HG03196 (cell line): ENCODE results near the gene MAVS.
"Not testable (repeated sequence)": the region's sequence is repeated elsewhere in the genome, so short reads cannot be mapped to it uniquely, and the experiment has no call there.

ENCODE experiments used
- ATAC-seq: cut with Tn5 transposase; IDR thresholded peaks from one replicate; pipeline ENCODE4 v1.9.1; 2021; ENCODE audit not compliant: unreplicated experiment

MAVS gene

DNA sequence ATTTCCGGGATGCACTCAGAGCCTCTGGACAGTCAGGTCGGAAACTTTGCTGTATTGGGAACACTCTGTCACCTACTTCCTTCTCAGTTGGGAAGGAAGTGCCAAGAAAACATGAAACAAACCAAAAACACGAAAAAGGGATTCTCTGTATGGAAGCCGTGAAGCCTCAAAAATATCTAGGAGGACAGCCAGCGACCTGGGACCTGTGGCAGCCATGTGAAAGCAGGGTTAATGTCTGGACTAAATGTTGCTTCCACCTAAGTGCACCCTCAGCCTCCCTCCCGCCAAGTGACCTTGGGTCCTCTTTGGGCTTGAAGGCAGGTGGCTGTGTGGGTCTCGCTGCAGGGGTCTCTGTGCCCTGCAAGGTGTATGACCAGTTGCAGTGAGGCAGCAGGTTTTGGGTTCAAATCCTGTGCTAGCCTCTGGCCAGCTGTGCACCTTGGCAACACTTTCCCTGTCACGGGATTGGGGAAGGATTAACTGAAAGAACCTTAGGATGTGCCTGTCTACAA is 851 bp downstream of the MAVS start:
- ATAC-seq, result no peak

DNA sequence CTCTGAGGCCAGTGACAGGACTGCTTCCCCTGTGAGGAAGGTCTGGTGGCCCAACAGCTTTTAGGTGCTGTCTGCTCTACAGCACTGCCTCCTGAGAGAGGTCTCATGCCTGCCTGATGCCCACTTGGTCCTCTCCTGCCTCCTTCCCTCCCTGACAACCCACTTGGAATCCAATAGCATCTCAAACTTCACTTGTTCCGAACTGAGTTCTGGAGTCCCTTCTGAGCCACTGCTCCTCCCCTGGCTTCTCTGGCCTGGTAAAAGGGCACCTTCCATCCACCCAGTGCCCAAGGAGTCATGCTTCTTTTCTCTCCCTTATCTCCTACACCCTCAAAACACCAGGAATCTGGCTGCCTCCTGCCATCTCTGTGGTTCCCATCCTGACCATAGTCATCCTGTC is 1.9 kb downstream of the MAVS start:
- ATAC-seq, result no peak

DNA sequence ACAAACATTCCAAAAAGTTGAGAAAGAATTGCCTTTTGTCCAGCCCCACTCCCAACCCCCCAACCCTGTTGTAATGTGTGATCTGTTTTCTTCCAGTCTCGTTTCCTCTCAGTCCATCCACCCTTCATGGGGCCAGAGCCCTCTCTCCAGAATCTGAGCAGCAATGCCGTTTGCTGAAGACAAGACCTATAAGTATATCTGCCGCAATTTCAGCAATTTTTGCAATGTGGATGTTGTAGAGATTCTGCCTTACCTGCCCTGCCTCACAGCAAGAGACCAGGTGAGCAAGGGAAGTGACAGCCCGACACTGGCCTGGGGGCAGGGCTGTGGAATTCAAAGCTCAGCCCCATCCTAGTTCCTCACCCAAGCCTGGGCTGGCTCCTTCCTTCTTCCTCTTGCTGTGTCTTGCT is 7.8 kb downstream of the MAVS start:
- no peak for ATAC-seq

DNA sequence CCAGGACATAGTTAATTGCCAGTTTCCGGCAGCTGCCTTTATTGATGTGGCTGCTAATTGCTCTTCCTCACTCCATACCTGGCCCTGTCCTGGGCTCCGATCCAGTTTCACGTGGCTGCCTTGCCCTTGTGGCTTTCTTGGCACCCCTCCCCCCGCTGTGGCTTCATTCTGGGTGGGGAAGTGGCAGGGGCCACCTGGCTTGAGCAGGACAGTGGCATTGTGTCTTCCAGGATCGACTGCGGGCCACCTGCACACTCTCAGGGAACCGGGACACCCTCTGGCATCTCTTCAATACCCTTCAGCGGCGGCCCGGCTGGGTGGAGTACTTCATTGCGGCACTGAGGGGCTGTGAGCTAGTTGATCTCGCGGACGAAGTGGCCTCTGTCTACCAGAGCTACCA is 10.8 kb downstream of the MAVS start:
- ATAC-seq, result no peak

DNA sequence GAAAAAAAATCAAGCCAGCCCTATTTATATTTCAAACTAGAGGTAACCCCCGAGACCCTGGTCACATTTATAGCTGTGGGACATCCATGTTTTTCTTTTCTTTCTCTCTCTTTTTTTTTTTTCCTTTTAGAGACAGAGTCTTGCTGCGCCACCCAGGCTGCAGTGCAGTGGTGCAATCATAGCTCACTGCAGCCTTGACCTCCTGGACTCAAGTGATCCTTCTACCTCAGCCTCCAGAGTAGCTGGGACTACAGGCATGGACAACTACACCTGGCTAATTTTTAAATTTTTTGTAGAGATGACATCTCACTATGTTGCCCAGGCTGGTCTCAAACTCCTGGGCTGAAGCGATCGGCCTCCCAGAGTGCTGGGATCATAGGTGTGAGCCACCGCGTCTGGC is 12.1 kb downstream of the MAVS start:
- ATAC-seq, result no peak

DNA sequence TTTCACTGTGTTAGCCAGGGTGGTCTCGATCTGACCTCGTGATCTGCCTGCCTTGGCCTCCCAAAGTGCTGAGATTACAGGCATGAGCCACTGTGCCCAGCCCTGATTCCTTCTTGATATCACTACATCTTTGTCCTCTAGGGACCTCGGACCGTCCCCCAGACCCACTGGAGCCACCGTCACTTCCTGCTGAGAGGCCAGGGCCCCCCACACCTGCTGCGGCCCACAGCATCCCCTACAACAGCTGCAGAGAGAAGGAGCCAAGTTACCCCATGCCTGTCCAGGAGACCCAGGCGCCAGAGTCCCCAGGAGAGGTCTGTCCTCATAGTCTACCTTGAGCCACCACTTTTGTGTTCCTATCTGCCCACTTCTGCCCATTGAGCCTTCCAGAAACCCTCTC is 14.6 kb downstream of the MAVS start:
- no peak for ATAC-seq

DNA sequence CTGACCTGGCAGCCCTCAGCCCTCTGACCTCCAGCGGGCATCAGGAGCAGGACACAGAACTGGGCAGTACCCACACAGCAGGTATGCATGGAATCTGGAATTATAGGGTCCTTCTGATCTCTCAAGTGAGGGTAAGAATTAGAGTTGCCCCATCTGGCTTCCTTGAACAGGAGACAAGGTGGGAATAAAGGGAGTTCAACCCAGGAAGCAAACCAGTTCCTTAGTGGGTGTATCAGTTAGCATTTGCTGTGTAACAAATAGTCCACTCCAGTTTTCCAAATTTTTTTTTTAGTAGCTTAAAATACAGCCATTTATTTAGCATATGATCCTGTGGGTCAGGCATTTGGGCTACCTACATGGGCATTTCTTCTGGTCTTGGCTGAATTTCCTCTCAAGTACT is 15.7 kb downstream of the MAVS start:
- no peak for ATAC-seq

DNA sequence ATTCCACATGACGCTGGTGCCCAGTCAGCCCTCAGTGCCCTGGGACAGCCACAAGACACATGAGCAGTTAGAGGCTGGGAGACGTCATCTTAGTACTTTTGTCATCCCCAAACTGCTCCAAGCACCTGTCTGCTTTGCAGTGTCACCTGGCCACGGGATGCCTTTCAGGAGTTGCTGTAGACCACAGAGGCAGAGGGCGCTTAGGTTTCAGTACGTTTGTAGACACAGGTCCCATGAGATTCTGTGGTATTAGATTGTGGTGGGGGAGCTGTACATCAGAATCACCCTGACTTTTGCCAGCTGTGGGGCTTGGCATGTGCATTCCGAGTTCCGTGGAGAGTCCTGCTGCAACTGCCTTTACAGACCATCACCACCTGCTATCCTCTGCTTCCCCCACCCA is 16.7 kb downstream of the MAVS start:
- no peak for ATAC-seq

DNA sequence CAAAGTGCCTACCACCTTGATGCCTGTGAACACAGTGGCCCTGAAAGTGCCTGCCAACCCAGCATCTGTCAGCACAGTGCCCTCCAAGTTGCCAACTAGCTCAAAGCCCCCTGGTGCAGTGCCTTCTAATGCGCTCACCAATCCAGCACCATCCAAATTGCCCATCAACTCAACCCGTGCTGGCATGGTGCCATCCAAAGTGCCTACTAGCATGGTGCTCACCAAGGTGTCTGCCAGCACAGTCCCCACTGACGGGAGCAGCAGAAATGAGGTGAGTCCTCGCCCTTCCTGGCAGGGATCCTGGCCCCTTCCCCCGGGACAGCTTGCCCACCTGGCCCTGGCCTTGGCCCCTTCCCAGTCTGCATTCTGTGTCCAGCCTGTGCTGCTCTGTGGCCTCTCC is 17.9 kb downstream of the MAVS start:
- ATAC-seq, result no peak

DNA sequence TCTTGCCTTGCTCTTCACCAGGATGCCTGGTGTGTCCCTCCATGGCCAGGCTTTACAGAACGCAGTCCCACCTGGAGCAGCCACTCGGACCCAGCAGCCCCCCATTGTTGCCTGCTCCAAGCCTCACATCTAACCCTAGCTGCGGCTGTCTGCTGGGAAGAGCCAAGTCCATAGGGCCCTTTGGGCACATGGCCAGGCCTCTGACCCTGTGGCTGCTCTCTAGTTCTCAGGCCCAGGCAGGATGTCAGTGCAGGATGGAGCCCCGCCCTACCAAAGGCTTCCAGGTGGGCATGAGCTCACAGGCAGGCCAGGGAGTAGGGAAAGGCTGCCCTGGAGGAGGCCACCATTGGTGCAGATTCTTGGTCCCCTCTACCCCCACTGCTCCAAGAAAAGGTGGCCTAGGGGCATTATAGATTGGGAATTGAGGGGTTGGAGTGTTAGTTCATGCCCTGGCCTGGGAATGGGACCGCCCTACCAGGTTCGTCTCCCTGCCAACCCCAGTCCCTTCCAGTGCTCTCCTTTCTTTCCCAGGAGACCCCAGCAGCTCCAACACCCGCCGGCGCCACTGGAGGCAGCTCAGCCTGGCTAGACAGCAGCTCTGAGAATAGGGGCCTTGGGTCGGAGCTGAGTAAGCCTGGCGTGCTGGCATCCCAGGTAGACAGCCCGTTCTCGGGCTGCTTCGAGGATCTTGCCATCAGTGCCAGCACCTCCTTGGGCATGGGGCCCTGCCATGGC is 18.7 kb downstream of the MAVS start:
- ATAC-seq, result no peak

DNA sequence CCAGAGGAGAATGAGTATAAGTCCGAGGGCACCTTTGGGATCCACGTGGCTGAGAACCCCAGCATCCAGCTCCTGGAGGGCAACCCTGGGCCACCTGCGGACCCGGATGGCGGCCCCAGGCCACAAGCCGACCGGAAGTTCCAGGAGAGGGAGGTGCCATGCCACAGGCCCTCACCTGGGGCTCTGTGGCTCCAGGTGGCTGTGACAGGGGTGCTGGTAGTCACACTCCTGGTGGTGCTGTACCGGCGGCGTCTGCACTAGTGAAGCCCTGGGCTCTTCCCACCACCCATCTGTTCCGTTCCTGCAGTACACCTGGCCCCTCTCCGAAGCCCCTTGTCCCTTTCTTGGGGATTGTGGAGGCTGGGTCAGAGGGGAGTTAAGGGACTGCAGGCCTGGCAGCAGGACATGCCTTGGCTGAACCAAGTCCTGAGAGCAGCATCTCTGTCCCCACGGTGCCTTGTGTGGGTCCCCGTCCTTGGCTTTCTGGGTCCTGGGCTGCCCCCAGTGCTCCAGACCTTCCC is 19.3 kb downstream of the MAVS start:
- ATAC-seq, result no peak

DNA sequence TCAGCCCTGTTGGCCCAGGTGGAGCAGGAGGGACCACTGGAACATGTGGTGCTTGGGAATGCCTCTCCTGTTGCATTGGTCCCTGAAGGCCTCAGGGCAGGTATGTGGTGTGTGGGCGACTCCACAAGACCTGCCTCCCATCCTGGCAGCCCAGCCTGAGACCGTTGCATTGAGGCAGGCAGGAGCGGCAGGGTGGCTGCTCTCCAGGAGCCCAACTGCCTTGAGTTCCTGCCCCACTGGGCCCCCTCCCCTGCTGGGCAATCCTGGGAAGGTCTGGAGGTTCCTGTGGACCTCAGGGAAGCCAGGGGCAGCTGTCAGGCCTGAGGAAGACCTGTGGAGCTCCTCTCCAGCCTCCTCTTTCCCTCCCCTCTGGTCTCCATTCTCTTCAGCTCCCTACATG is 19.8 kb downstream of the MAVS start:
- ATAC-seq, result no peak

DNA sequence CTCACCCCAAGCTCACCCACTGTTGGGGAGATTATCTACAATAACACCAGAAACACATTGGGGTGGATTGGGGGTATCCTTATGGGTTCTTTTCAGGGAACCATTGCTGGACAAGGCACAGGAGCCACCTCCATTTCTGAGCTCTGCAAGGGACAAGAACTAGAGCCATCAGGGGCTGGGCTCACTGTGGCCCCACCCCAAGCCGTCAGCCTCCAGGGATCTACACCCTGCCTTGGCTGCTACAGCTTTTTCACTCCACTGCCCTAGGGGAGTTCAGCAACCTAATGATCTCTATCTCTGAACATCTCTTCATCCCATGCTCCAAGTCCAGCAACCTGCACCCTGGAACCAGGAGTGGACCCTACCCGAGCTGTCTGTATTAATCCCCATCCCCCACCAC is 21.2 kb downstream of the MAVS start:
- no peak for ATAC-seq

DNA sequence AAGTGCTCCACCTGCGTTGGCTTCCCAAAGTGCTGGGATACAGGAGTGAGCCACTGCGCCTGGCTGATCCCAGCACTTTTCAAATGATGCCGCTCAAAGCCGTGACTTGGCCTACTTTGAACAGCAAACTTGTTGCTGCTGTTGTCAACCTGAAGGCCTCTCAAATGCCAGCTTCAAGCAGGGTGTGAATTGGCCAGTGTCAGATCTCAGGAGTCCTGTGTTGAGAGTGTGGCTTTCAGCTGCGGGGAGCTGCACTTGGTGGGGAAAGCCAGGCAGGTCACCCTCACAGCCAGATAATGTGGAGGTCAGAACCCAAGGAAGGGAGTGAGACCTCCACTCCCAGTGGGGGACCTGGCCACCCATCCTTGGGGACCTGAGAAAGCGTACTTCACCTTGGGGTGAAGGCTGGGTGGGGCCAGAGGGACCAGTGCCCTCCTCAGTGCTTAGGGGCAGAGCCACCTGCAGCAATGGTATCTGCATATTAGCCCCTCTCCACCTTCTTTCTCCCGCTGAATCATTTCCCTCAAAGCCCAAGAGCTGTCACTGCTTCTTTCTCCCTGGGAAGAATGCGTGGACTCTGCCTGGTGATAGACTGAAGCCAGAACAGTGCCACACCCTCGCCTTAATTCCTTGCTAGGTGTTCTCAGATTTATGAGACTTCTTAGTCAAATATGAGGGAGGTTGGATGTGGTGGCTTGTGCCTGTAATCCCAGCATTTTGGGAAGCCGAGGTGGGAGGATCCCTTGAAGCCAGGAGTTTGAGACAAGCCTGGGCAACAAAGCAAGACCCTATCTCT is 23.4 kb downstream of the MAVS start:
- ATAC-seq, result no peak

DNA sequence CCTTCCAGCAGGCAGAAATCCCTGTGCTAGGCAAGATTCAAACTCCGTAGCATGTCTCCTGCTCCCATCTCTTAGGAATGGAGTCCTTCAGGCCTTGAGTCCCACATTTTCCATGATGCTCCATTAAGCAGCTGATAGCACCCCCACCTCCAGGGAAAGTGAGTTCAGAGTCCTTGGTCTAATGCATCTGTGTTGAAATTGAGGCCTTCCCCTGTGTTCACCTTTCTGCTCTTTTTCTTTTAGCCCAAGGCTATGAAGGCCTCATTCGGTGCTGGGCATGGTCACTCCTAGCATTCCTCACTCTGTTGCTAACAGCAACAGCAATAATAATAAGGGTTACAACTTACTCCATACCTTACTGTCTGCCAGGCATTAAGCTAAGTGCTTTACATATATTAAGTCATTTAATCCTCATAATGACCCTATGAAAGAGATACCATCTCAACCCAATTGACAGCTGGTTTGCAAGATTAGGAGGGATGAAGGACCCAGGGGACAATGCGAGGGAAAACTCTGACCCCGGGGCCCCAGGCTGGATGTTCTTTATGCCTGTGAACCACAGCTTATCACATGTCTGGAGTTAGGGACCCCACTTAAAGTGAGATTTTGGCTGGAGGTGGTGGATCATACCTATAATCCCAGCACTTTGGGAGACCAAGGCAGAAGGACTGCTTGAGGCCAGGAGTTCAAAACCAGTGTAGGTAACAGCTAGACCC is 25.1 kb downstream of the MAVS start:
- no peak for ATAC-seq

DNA sequence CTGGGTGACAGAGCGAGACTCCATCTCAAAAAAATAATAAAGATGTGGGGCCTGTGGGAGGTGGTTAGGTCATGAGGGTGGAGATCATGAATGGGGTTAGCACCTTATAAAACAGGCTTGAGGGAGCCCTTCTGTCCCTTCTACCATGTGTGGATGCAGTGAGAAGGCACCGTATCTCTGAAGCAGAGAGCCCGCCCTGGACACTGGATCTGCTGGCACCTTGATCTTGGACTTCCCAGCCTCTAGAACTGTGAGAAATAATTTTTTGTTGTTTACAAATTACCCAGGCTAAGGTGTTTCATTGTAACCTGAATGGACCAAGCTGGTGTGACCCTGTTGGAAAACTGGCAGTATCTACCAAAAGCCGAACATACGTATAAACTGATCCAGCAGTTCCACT is 26.9 kb downstream of the MAVS start:
- ATAC-seq, result no peak

DNA sequence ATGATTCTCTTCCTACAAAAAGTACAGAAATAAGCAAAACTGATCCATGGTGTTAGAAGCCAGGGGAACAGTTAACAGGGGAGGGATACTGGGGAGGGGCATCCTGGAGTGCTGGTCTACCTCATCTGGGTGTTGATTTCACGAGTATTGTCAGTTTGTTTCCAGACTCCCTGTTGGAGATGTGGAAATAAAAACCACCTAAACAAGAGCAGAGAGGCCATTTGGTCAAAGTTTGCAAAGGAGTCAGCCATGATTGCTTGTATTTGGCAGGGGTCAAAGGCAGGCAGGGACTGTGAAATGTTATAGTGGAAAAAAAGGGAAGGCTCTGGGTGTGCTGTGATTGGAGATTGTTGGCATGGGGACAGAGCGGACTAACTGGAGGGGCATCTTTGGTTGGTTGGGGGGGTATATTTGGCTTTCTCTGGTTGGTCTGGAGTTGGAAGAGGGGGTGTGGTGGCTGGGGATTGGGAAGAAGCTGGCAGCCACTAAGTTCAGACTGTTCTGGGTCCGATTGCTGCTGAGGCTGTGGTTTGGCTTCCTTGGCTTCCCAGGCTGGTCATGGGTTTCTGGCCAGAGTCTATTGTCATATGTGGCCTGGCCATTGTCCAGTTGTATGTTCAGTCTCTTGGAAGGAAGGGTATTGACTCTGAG is 27.7 kb downstream of the MAVS start:
- ATAC-seq, result no peak

DNA sequence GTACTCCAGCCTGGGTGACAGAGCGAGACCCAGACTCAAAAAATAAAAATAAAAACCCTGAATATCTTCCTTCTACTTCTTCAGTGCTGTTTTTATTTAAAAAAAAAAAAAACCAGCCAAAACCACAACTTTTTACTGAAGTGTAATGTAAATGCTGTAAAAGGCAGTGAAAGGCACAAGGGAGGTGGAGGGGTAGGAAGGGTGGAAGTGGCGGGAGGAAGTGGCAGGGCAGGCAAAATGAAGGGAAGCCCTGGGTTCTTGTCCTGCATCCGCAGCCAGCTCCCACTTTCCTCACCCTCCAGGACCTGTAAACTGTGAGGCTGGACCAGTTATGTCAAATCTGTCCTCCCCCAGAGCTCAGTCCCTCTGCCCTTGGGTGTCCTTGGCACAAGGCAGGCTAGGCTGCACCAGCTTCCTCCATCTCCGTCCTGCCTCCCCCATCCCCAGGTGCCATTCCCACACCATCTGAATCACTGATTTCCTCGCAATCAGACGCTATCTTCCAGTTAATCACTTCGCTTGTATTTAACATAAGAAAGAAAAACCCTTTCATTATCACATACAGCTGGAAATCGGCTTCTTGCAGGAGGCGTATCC is 28.8 kb downstream of the MAVS start:
- no peak for ATAC-seq

DNA sequence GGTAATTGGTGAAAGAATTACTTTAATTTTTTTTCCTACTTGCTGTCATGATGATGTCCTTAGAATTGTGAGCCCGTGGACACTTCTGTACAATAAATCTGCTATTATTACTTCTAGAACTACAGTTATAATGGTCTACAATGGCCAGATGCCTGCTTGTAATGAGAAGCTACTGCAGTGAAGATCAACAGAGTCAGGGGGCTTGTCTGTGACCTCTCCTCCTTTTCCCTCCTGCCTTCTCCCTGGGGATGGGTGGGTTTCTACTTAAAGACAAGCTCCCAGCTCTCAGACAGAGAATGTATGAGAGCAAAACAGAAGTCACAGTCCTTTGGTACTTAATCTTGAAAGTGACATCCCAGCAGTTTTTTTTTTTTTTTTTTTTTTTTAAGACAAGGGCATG is 29.4 kb downstream of the MAVS start:
- no peak for ATAC-seq

DNA sequence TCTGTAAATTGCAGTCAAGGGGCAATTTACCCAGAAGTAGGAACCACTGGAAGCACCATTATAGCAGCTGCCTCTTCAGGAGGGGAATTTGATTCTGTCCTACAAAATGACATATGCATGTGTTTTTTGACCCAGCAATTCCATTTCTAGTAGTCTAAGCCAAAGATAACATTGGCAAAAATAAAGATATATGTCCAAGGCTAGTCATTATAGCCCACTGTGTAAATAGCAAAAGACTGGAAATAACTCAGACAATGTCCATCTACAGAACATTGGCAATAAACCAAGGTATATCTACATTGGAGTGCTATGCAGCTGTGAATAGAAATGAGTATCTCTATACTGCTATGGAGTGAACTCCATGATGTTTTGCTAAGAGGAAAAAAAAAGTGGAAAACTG is 30.0 kb downstream of the MAVS start:
- ATAC-seq, result no peak

DNA sequence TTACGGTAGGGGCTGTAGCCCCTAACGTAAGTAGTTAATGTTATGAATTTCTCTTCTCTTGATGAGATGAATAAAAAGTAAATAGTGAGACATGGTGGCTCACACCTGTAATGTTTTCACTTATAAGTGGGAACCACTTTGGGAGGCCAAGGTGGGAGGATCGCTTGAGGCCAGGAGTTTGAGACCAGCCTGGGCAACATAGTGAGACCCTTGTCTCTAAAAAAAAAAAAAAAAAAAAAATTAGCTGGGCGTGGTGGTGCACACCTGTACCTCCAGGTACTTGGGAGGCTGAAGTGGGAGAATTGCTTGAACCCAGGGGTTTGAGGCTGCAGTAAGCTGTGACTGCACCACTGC is 32.3 kb downstream of the MAVS start:
- ATAC-seq, result not testable (repeated sequence)
